Heart right ventricle (tissue), 16 donors: ENCODE measurements around the gene UBE2L3. TPM values are rescaled to one million over a fixed set of nuclear protein-coding genes. Genes with fewer than 3 reads are reported as not detected.
"Not testable (repeated sequence)": the region's sequence is repeated elsewhere in the genome, so short reads cannot be mapped to it uniquely, and the experiment has no call there.

Experiments used
- ATAC-seq, 8 donors: fragments of 200-7000 bp; cut with Tn5 transposase; one replicate each; pipeline ENCODE4 v1.9.1; 2020; ENCODE audit warnings: mild to moderate bottlenecking in 8 of 8, moderate library complexity in 8 of 8, moderate number of reproducible peaks in 1 of 8
- DNase-seq, 2 donors: peaks; one replicate each; pipeline ENCODE4 v3.0.0-alpha.2; 2020
- H3K27ac ChIP-seq, 10 donors: fragments of 200-600 bp; sonication (generic) in 2 of 10; one replicate each; pipeline versions ENCODE4 v1.5.0 to v1.8.0; 2020 to 2022; ENCODE audit warnings: mild to moderate bottlenecking in 3 of 10
- H3K27me3 ChIP-seq, 7 donors: fragments of 200-600 bp; one replicate each; pipeline ENCODE4 v1.8.0; 2021 to 2022; ENCODE audit warnings: mild to moderate bottlenecking in 2 of 7
- H3K36me3 ChIP-seq, 9 donors: fragments of 200-600 bp; sonication (generic) in 1 of 9; one replicate each; pipeline versions ENCODE4 v1.5.0 to v1.8.0; 2020 to 2022; ENCODE audit warnings: mild to moderate bottlenecking in 2 of 9
- H3K4me1 ChIP-seq, 9 donors: fragments of 200-600 bp; sonication (generic) in 1 of 9; one replicate each; pipeline versions ENCODE4 v1.5.0 to v1.8.0; 2020 to 2022; ENCODE audit warnings: mild to moderate bottlenecking in 4 of 9
- H3K4me3 ChIP-seq, 10 donors: fragments of 200-600 bp; sonication (generic) in 2 of 10; one replicate each; pipeline versions ENCODE4 v1.5.0 to v1.8.0; 2020 to 2022; ENCODE audit warnings: mild to moderate bottlenecking in 7 of 10, moderate library complexity in 2 of 10
- H3K9me3 ChIP-seq, 11 donors: fragments of 200-600 bp in 10 of 11; sonication (generic) in 2 of 11; one replicate each; pipeline versions ENCODE4 v1.5.0 to v1.8.0; 2013 to 2022; ENCODE audit warnings: mild to moderate bottlenecking in 2 of 11, control low read depth in 1 of 11, moderate library complexity in 1 of 11
- CTCF ChIP-seq, 9 donors: fragments of 200-600 bp; sonication (generic) in 2 of 9; IDR thresholded peaks; one replicate each; pipeline versions ENCODE4 v1.5.0 to v1.8.0; 2021 to 2022; ENCODE audit warnings: antibody characterized with exemption in 9 of 9, mild to moderate bottlenecking in 5 of 9, moderate library complexity in 1 of 9
- WGBS, 2 donors: extraction: QIAGEN DNeasy Blood & Tissue Kit; methylation state at CpG; one replicate each; pipeline ENCODE4 v1.1.7; 2013; ENCODE audit warnings: inconsistent platforms in 1 of 2; 5-methylcytosine and 5-hydroxymethylcytosine counted together
- intact Hi-C, 10 donors: fragments of 100-400 bp; cut with DNase I; formaldehyde crosslinking; loops; one replicate each; pipeline versions ENCODE4 v1.11.1 to v1.14.2; 2022
- polyA plus RNA-seq, 2 donors: library from polyadenylated mRNA; stranded (reverse); fragments of 200-250 nt; gene quantifications; one replicate each; pipeline ENCODE4 v1.2.3, GENCODE V29; 2013
- total RNA-seq, 10 donors: library from RNA; stranded (reverse); fragmentation: NEBNext Ultra II Directional in 3 of 10; extraction: Animal tissue kit (Norgen Biotek cat#: 25700) in 3 of 10; gene quantifications; one replicate each; pipeline versions ENCODE4 v1.2.1 to v1.2.4, GENCODE V29; 2021 to 2023
- donor health status: Arrhythmogenic right ventricular cardiomyopathy.
- donor health status: ischemic (EF 13 %, LVEDD 7.1; RV severe dilation, severe dysfunction).
- donor health status: healthy with polysubstance abuse.
- donor health status: DM: no; HTN: yes; CAD: no.
- donor health status: DM: no; HTN: no; CAD: no.
- donor health status: ischemic (EF 25% LVEDD 6.9; RV normal size, moderate dysfunction).
- donor health status: ischemic (EF 25% LVEDD 5.7; RV mildly dilated, moderate dysfunction).
- donor health status: healthy.
- donor health status: DM: yes; HTN: yes; CAD: no.
- donor health status: Ischemic cardiomyopathy.
- donor health status: ischemic (EF 35%, LVEDD 5.7; RV mildly dilated, moderate dysfunction).
- donor health status: nonischemic (EF 11% LVEDD 7.7; RV severe dilation, severe dysfunction).
- donor health status: DM: yes; HTN: yes; CAD: no.
- donor health status: PGD.
- donor health status: ischemic (EF 29% LVEDD 5.4; RV normal size, mild dysfunction).
- donor health status: nonischemic (EF 23%, LVEDD 6.1; RV moderate dilation, normal function).

The UBE2L3 gene
- total and polyA plus RNA-seq, 12 donors: 43.1 to 63.6 (median 50.1) TPM

GRCh38 chr22:21602579-21602978 is 35.1 kb downstream of the UBE2L3 start:
- H3K27me3 ChIP-seq: no peaks in the 10 kb centered on the region
- no peak for TF ChIP-seq CTCF (IDR thresholded peaks at IDR 0.05)
- H3K4me3 ChIP-seq: no peak overlapping the region
- ATAC-seq: no peak
- 93 to 95% methylated on average over 6 of the region's 6 CpGs for WGBS, 2 donors
- intact Hi-C loops: no loop called here
- H3K4me1 ChIP-seq: peaks cover 0 to 59% (median 23%) of the 10 kb centered on the region in 9 donors
- DNase-seq: no peak
- H3K27ac ChIP-seq: no peak overlapping the region
- H3K36me3 ChIP-seq: peaks cover 0 to 22% (median 0%) of the 10 kb centered on the region in 9 donors
- no peaks in the 10 kb centered on the region for H3K9me3 ChIP-seq

- Histone ChIP-seq H3K9me3 (no peaks in the 10 kb centered on the region), H3K27me3 (no peaks in the 10 kb centered on the region), H3K4me1 (peaks cover 0 to 57% (median 23%) of the 10 kb centered on the region in 9 donors), H3K27ac (no peak overlapping the region), H3K36me3 (peaks cover 0 to 22% (median 0%) of the 10 kb centered on the region in 9 donors), H3K4me3 (no peak overlapping the region)
- no peak for ATAC-seq
- intact Hi-C loops: no loop called here
- WGBS, 2 donors: 87 to 90% methylated on average over 9 of the region's 9 CpGs
- DNase-seq: no peak
- TF ChIP-seq CTCF (IDR thresholded peaks at IDR 0.05): no peak
Observed at GRCh38 chr22:21603973-21604372, 36.5 kb downstream of the UBE2L3 start.

GRCh38 chr22:21605887-21606564 is 38.5 kb downstream of the UBE2L3 start:
- no peak overlapping the region for H3K4me3 ChIP-seq
- no peaks in the 10 kb centered on the region for H3K27me3 ChIP-seq
- ATAC-seq: peak in 1 of 8 donors; percentile 15
- DNase-seq: no peak
- WGBS, 2 donors: 99% methylated on average over 7 of the region's 7 CpGs
- H3K4me1 ChIP-seq: peaks cover 0 to 46% (median 21%) of the 10 kb centered on the region in 9 donors
- intact Hi-C loops: no loop called here
- no peak for TF ChIP-seq CTCF (IDR thresholded peaks at IDR 0.05)
- peak overlapping the region in 1 of 10 donors; percentile 10 for H3K27ac ChIP-seq
- no peaks in the 10 kb centered on the region for H3K9me3 ChIP-seq
- peaks cover 0 to 26% (median under 1%) of the 10 kb centered on the region in 9 donors for H3K36me3 ChIP-seq

GRCh38 chr22:21606775-21607174 is 39.3 kb downstream of the UBE2L3 start:
- ATAC-seq: no peak
- WGBS, 2 donors: 96 to 97% methylated on average over 8 of the region's 8 CpGs
- Histone ChIP-seq H3K4me3 (no peak overlapping the region), H3K27ac (no peak overlapping the region), H3K4me1 (peaks cover 0 to 42% (median 21%) of the 10 kb centered on the region in 9 donors), H3K27me3 (no peaks in the 10 kb centered on the region), H3K36me3 (peaks cover 0 to 34% (median 7%) of the 10 kb centered on the region in 9 donors), H3K9me3 (no peaks in the 10 kb centered on the region)
- no peak for TF ChIP-seq CTCF (IDR thresholded peaks at IDR 0.05)
- no peak for DNase-seq
- intact Hi-C loops: no loop called here

GRCh38 chr22:21609556-21610157 is 42.1 kb downstream of the UBE2L3 start:
- 98% methylated on average over 11 of the region's 11 CpGs for WGBS, 2 donors

More at GRCh38 chr22:21609556-21610157, 42.1 kb downstream of the UBE2L3 start:
- not testable (repeated sequence) for H3K9me3 ChIP-seq, H3K27ac ChIP-seq, H3K27me3 ChIP-seq, DNase-seq, ATAC-seq, H3K4me3 ChIP-seq
- Histone ChIP-seq H3K36me3 (peaks cover 0 to 61% (median 14%) of the 10 kb centered on the region in 9 donors), H3K4me1 (peaks cover 0 to 30% (median 8%) of the 10 kb centered on the region in 9 donors)
- intact Hi-C loops: loop anchor here in 1 of 10 donors (5.0 kb wide), 1 partner anchor 32 kb away; no protein-coding TSS in a partner anchor
